SU-DHL-6 (cell line): ENCODE data around the gene NACAD.

Source experiments
- H2AFZ ChIP-seq: fragments of 200-600 bp; sonication (generic); 2 replicates; pipeline ENCODE4 v1.6.1; 2014; ENCODE audit warnings: low read depth, mild to moderate bottlenecking, moderate library complexity, mixed read lengths, antibody characterized with exemption, low read length; ENCODE audit not compliant: severe bottlenecking
- H3F3A ChIP-seq: fragments of 200-600 bp; shearing (Covaris generic); 2 replicates; pipeline ENCODE4 v1.6.0; 2016; ENCODE audit warnings: antibody characterized with exemption, mild to moderate bottlenecking; ENCODE audit not compliant: insufficient read depth
- H3K27ac ChIP-seq: fragments of 200-600 bp; sonication (generic); 2 replicates; pipeline ENCODE4 v1.5.1; 2016; ENCODE audit warnings: low read depth, mild to moderate bottlenecking, low read length, moderate library complexity, mixed read lengths
- H3K27me3 ChIP-seq: fragments of 200-600 bp; sonication (generic), shearing (Covaris generic); 2 replicates; pipeline ENCODE4 v1.6.0; 2014; ENCODE audit warnings: mild to moderate bottlenecking, low read length
- H3K36me3 ChIP-seq: fragments of 200-600 bp; sonication (generic); 2 replicates; pipeline ENCODE4 v1.6.1; 2014; ENCODE audit warnings: mild to moderate bottlenecking, low read length, mixed read lengths
- H3K4me2 ChIP-seq: fragments of 300-600, 200-600 bp; shearing (Covaris generic), sonication (generic); 2 replicates; pipeline ENCODE4 v1.6.0; 2014; ENCODE audit warnings: low read length, low read depth, mild to moderate bottlenecking; ENCODE audit not compliant: poor library complexity, severe bottlenecking
- H3K4me3 ChIP-seq: fragments of 200-600 bp; sonication (generic); 2 replicates; pipeline ENCODE4 v1.5.1; 2014; ENCODE audit warnings: antibody characterized with exemption, low read length, mild to moderate bottlenecking, mixed read lengths; ENCODE audit not compliant: insufficient read depth, poor library complexity, severe bottlenecking
- H3K79me2 ChIP-seq: fragments of 200-600 bp; sonication (generic); 2 replicates; pipeline ENCODE4 v1.6.1; 2014; ENCODE audit warnings: mild to moderate bottlenecking, low read length, moderate library complexity; ENCODE audit not compliant: insufficient read depth
- H3K9ac ChIP-seq: fragments of 200-600 bp; sonication (generic); 2 replicates; pipeline ENCODE4 v1.7.0; 2014; ENCODE audit warnings: mild to moderate bottlenecking, low read length
- H3K9me2 ChIP-seq: fragments of 200-600 bp; sonication (generic); replicated peaks from 2 replicates; pipeline ENCODE4 v1.6.1; 2014; ENCODE audit warnings: low read length; ENCODE audit not compliant: insufficient read depth
- H3K9me3 ChIP-seq: fragments of 200-600 bp; sonication (generic); 2 replicates; pipeline ENCODE4 v1.6.1; 2014; ENCODE audit warnings: low read length, mixed read lengths; ENCODE audit not compliant: insufficient read depth
- H4K20me1 ChIP-seq: fragments of 200-600 bp; sonication (generic); 2 replicates; pipeline ENCODE4 v1.6.1; 2014; ENCODE audit warnings: low read depth, mild to moderate bottlenecking, antibody characterized with exemption, low read length, moderate library complexity, mixed read lengths
- EZH2phosphoT487 ChIP-seq: fragments of 200-600 bp; sonication (generic), shearing (Covaris generic); conservative IDR thresholded peaks from 2 replicates; pipeline ENCODE4 v1.6.1; 2018; ENCODE audit warnings: mild to moderate bottlenecking, antibody characterized with exemption, low read length, moderate library complexity, mixed read lengths
- TF ChIP-seq, protein P1 (sequence below): fragments of 200-600 bp; sonication (generic); IDR thresholded peaks from one replicate; pipeline ENCODE4 v1.5.1; 2017; ENCODE audit warnings: antibody characterized with exemption, mild to moderate bottlenecking, low read length, moderate library complexity; ENCODE audit not compliant: insufficient read depth, poor library complexity, severe bottlenecking

NACAD gene

DNA sequence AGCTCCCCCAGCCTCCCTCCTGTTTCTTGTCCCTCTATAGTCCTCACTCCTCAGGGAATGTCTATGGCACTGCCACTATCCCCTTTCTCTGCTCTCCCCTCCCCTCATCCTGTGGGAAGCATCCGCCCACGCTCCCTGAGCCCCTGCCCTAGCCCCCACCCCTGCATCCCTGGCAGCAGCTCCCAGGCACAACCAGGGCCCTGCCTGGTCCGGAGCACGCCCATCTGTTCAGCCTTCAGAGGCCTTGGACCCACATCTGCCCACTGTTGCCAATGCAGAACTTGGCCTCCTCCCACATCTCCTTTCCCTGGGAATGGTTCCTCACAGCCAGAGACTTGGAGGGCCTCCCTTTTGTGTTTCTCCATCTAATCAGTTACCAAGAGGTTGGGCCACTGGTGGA is 43.1 kb upstream of the NACAD start:
- no peaks in the 10 kb centered on the region for H3K27me3 ChIP-seq
- H3K79me2 ChIP-seq: no peaks in the 10 kb centered on the region
- no peaks in the 10 kb centered on the region for H3K36me3 ChIP-seq
- TF ChIP-seq, protein P1, sequence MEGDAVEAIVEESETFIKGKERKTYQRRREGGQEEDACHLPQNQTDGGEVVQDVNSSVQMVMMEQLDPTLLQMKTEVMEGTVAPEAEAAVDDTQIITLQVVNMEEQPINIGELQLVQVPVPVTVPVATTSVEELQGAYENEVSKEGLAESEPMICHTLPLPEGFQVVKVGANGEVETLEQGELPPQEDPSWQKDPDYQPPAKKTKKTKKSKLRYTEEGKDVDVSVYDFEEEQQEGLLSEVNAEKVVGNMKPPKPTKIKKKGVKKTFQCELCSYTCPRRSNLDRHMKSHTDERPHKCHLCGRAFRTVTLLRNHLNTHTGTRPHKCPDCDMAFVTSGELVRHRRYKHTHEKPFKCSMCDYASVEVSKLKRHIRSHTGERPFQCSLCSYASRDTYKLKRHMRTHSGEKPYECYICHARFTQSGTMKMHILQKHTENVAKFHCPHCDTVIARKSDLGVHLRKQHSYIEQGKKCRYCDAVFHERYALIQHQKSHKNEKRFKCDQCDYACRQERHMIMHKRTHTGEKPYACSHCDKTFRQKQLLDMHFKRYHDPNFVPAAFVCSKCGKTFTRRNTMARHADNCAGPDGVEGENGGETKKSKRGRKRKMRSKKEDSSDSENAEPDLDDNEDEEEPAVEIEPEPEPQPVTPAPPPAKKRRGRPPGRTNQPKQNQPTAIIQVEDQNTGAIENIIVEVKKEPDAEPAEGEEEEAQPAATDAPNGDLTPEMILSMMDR: no peak
- no peak for TF ChIP-seq EZH2phosphoT487
- no peaks in the 10 kb centered on the region for H3K9me3 ChIP-seq
- no peak overlapping the region for H3K4me2 ChIP-seq
- H3F3A ChIP-seq: no peaks in the 10 kb centered on the region
- no peak overlapping the region for H2AFZ ChIP-seq
- no peak overlapping the region for H3K27ac ChIP-seq
- no peak overlapping the region for H3K4me3 ChIP-seq
- no peaks in the 10 kb centered on the region for H3K9me2 ChIP-seq
- H3K9ac ChIP-seq: no peak overlapping the region
- no peaks in the 10 kb centered on the region for H4K20me1 ChIP-seq

DNA sequence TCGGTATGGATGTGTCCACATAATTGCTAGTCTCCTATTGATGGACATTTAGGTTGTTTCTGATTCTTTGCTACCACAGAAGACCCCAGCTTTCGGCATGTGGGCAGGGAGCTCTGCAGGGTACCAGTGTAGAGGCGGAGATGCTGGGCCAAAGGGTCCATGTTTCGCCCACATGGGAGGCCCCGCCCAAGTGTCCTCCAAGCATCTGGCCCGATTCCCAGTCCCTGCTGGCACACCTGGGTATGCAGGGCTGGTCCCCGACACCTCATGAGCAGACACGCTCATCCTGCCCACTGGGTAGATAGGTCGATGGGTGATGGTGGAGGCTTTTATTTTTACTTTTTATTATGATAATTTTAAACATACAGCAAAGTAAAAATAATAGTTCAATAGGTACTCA is 42.1 kb upstream of the NACAD start:
- no peaks in the 10 kb centered on the region for H3K27me3 ChIP-seq
- no peak overlapping the region for H3K9ac ChIP-seq
- H4K20me1 ChIP-seq: no peaks in the 10 kb centered on the region
- no peaks in the 10 kb centered on the region for H3F3A ChIP-seq
- H3K4me2 ChIP-seq: no peak overlapping the region
- TF ChIP-seq, protein P1: no peak
- TF ChIP-seq EZH2phosphoT487: no peak
- H3K79me2 ChIP-seq: no peaks in the 10 kb centered on the region
- H3K9me3 ChIP-seq: no peaks in the 10 kb centered on the region
- no peak overlapping the region for H2AFZ ChIP-seq
- H3K4me3 ChIP-seq: no peak overlapping the region
- H3K36me3 ChIP-seq: no peaks in the 10 kb centered on the region
- no peak overlapping the region for H3K27ac ChIP-seq
- no peaks in the 10 kb centered on the region for H3K9me2 ChIP-seq

DNA sequence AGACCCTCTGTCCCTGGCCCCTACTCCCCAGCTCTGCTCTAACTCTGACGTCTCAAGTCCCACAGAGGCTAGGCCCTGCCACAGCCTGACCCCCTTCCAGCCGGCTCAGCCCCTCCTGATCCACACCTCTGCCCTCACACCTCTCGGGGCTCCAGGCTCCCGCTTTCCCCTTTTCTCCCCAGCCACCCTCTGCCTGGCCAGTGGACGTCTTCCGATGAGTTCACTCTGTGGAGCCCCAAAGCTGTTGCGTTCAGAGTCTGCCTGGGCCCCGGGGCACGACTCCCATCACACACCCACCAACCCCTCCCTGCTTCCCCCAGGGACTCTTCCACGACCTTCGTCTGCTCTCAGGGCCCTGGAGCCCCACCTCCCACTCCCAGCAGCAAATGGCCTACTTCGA is 41.1 kb upstream of the NACAD start:
- Histone ChIP-seq H3K27me3 (no peaks in the 10 kb centered on the region), H3K9ac (no peak overlapping the region), H3F3A (no peaks in the 10 kb centered on the region), H3K27ac (no peak overlapping the region), H3K9me3 (no peaks in the 10 kb centered on the region), H4K20me1 (no peaks in the 10 kb centered on the region), H3K4me3 (no peak overlapping the region), H3K9me2 (no peaks in the 10 kb centered on the region), H3K36me3 (no peaks in the 10 kb centered on the region), H3K79me2 (no peaks in the 10 kb centered on the region), H2AFZ (no peak overlapping the region), H3K4me2 (no peak overlapping the region)
- TF ChIP-seq EZH2phosphoT487: no peak
- TF ChIP-seq, protein P1: no peak
